GM18499 (cell line): Measurements from ENCODE around the gene SV2B.

Source experiments
- ATAC-seq: cut with Tn5 transposase; IDR thresholded peaks from one replicate; pipeline ENCODE4 v1.9.1; 2021; ENCODE audit warnings: moderate number of reproducible peaks; ENCODE audit not compliant: insufficient read depth, unreplicated experiment

The SV2B gene

GRCh38 chr15:91346259-91346658 is 246.2 kb downstream of the SV2B start:
- no peak for ATAC-seq

- no peak for ATAC-seq
These were observed 248.9 kb downstream of the SV2B start for GRCh38 chr15:91348752-91349500.
